ENCODE data around the gene RABGAP1L. TPM values are rescaled to one million over a fixed set of nuclear protein-coding genes. Genes with fewer than 3 reads are reported as not detected.

The RABGAP1L gene
- total and polyA plus RNA-seq, 2 of the 8 experiments (the other 6 are each of a cell fraction or from before 2014, with no cell fraction given), result 33.3 to 156 TPM

- no peak overlapping the region for H3K27ac ChIP-seq (ENCODE audit: low read depth, low read length)
- no peaks in the 10 kb centered on the region for H3K4me1 ChIP-seq (replicated peaks in 1 of 4; ENCODE audit: control insufficient read depth in 3 of 4, insufficient read depth in 4 of 4, low read length in 3 of 4)
Observed at GRCh38 chr1:174837386-174837785, 678.1 kb downstream of the RABGAP1L start.

More at GRCh38 chr1:174837386-174837785, 678.1 kb downstream of the RABGAP1L start:
- Histone ChIP-seq H2BK12ac (ENCODE audit: low read depth, low read length) (no peak overlapping the region), H3K4me2 (ENCODE audit: insufficient read depth in 1 of 2, low read depth in 2 of 2, low read length in 2 of 2) (no peak overlapping the region), H2AK5ac (ENCODE audit: low read depth, low read length) (no peak overlapping the region), H3K23ac (ENCODE audit: insufficient read length) (no peak overlapping the region), H3K27me3 (replicated peaks in 1 of 4; ENCODE audit: control insufficient read depth in 3 of 4, extremely low read depth in 1 of 4, insufficient read depth in 3 of 4, low read length in 3 of 4) (no peaks in the 10 kb centered on the region), H3K23me2 (ENCODE audit: low read depth, low read length) (peaks cover 1% of the 10 kb centered on the region; the same call in 1 of the 2 replicates), H3K9me3 (ENCODE audit: insufficient read depth in 2 of 2, low read depth in 1 of 2, low read length in 1 of 2) (no peaks in the 10 kb centered on the region), H4K5ac (ENCODE audit: insufficient read length, low read depth, low read length) (no peak overlapping the region), H4K8ac (ENCODE audit: extremely low read depth, insufficient read depth, low read length) (no peak overlapping the region), H3K14ac (ENCODE audit: insufficient read length) (no peak overlapping the region), H3K79me2 (ENCODE audit: control insufficient read depth in 1 of 2, insufficient read depth in 2 of 2, low read length in 2 of 2) (no peaks in the 10 kb centered on the region), H4K20me1 (replicated peaks in 1 of 2; ENCODE audit: control insufficient read depth in 1 of 2, insufficient read depth in 2 of 2, low read length in 2 of 2) (no peaks in the 10 kb centered on the region), H2BK120ac (replicated peaks; ENCODE audit: low read depth, low read length) (no peak overlapping the region), H3K4me3 (ENCODE audit: extremely low read depth in 1 of 4, insufficient read depth in 2 of 4, low read depth in 3 of 4, low read length in 4 of 4) (no peak overlapping the region), H3K36me3 (ENCODE audit: control insufficient read depth in 2 of 4, insufficient read depth in 4 of 4, low read length in 3 of 4) (no peaks in the 10 kb centered on the region), H3K56ac (replicated peaks; ENCODE audit: insufficient read length, low read depth, low read length) (no peak overlapping the region), H2BK15ac (ENCODE audit: low read length) (no peak overlapping the region), H2AFZ (ENCODE audit: low read length) (no peak overlapping the region), H2BK20ac (ENCODE audit: low read length) (no peak overlapping the region), H3K79me1 (ENCODE audit: low read depth, low read length) (no peaks in the 10 kb centered on the region), H3K9ac (replicated peaks in 1 of 4; ENCODE audit: extremely low read depth in 1 of 4, low read depth in 3 of 4, low read length in 3 of 4) (no peak overlapping the region), H2BK5ac (ENCODE audit: low read depth, low read length) (no peak overlapping the region), H3K4ac (replicated peaks; ENCODE audit: insufficient read length, low read depth, low read length) (no peak overlapping the region), H3K18ac (ENCODE audit: extremely low read depth, low read length) (no peak overlapping the region), H4K91ac (replicated peaks; ENCODE audit: insufficient read length, low read length) (no peak overlapping the region)
- DNase-seq (ENCODE audit: low read depth in 1 of 2, low spot score in 2 of 2) (no peak), FAIRE-seq (no peak)
- ChIA-PET CTCF (ENCODE audit: partially characterized antibody) (interaction anchor here (1.2 kb wide), 1 partner anchor 67 kb away, joined by 3 read pairs; no protein-coding TSS in a partner anchor), POLR2A (ENCODE audit: partially characterized antibody) (no interaction called here)
- TF ChIP-seq ASH2L (IDR thresholded peaks at IDR 0.05; ENCODE audit: low read length), result no peak
- no peak for TF ChIP-seq SIN3A (conservative IDR thresholded peaks at IDR 0.05 in 1 of 2, IDR thresholded peaks at IDR 0.05 in 1 of 2; ENCODE audit: low read depth in 1 of 2, low read length in 2 of 2)
- TF ChIP-seq, protein P1, sequence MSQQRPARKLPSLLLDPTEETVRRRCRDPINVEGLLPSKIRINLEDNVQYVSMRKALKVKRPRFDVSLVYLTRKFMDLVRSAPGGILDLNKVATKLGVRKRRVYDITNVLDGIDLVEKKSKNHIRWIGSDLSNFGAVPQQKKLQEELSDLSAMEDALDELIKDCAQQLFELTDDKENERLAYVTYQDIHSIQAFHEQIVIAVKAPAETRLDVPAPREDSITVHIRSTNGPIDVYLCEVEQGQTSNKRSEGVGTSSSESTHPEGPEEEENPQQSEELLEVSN (IDR thresholded peaks at IDR 0.05), result no peak
- TF ChIP-seq YY1 (IDR thresholded peaks at IDR 0.05; ENCODE audit: low read depth, low read length), result no peak
- no peak for TF ChIP-seq CHD1 (IDR thresholded peaks at IDR 0.05; ENCODE audit: low read depth, low read length)
- TF ChIP-seq SP4 (IDR thresholded peaks at IDR 0.05; ENCODE audit: low read length), result no peak
- TF ChIP-seq SIX5 (IDR thresholded peaks at IDR 0.05; ENCODE audit: low read depth, low read length), result no peak
- no peak for TF ChIP-seq BRCA1 (IDR thresholded peaks at IDR 0.05; ENCODE audit: low read depth, low read length)

Data from H1 (cell line).